GM23338 (cell line): ENCODE data around the gene COMP. TPM values are rescaled to one million over a fixed set of nuclear protein-coding genes. Genes with fewer than 3 reads are reported as not detected.

ENCODE experiments used
- ATAC-seq: fragments of 200-7000 bp; cut with Tn5 transposase; 3 replicates; pipeline ENCODE4 v1.9.1; 2020
- DNase-seq: peaks from one replicate; pipeline ENCODE4 v3.0.0-alpha.2; 2015; ENCODE audit warnings: low spot score
- H2AFZ ChIP-seq: fragments of 200-600 bp; sonication (generic); 2 replicates; pipeline ENCODE4 v1.8.0; 2016; ENCODE audit warnings: antibody characterized with exemption, mild to moderate bottlenecking, moderate library complexity
- H3F3A ChIP-seq: fragments of 200-600 bp; sonication (generic); replicated peaks from 2 replicates; pipeline ENCODE4 v1.8.0; 2017; ENCODE audit warnings: antibody characterized with exemption, mixed run types, low read depth
- H3K27ac ChIP-seq: fragments of 200-600 bp; sonication (generic); 2 replicates; pipeline ENCODE4 v1.6.1; 2016; ENCODE audit warnings: low read depth
- H3K27me3 ChIP-seq: fragments of 200-600 bp; sonication (generic); 2 replicates; pipeline ENCODE4 v1.8.0; 2016; ENCODE audit warnings: mild to moderate bottlenecking, mixed run types, moderate library complexity; ENCODE audit not compliant: insufficient read depth
- H3K36me3 ChIP-seq: fragments of 200-600 bp; sonication (generic); 2 replicates; pipeline ENCODE4 v1.8.0; 2016; ENCODE audit warnings: mild to moderate bottlenecking; ENCODE audit not compliant: insufficient read depth
- H3K4me1 ChIP-seq: fragments of 200-600 bp; sonication (generic); 2 replicates; pipeline ENCODE4 v1.8.0; 2016; ENCODE audit warnings: mild to moderate bottlenecking, moderate library complexity; ENCODE audit not compliant: insufficient read depth
- H3K4me2 ChIP-seq: fragments of 200-600 bp; sonication (generic); 2 replicates; pipeline ENCODE4 v1.7.1; 2017; ENCODE audit warnings: mixed run types
- H3K4me3 ChIP-seq: fragments of 200-600 bp; sonication (generic); 2 replicates; pipeline ENCODE4 v1.6.1; 2016; ENCODE audit warnings: mixed run types
- H3K79me2 ChIP-seq: fragments of 200-600 bp; sonication (generic); replicated peaks from 2 replicates; pipeline ENCODE4 v1.8.0; 2017; ENCODE audit warnings: mild to moderate bottlenecking; ENCODE audit not compliant: insufficient read depth
- H3K9me2 ChIP-seq: fragments of 200-600 bp; sonication (generic); 2 replicates; pipeline ENCODE4 v1.8.0; 2017; ENCODE audit not compliant: insufficient read depth
- H4K20me1 ChIP-seq: fragments of 200-600 bp; sonication (generic); replicated peaks from 2 replicates; pipeline ENCODE4 v1.8.0; 2017; ENCODE audit warnings: mild to moderate bottlenecking; ENCODE audit not compliant: insufficient read depth
- H3K27ac Mint-ChIP-seq: 2 replicates; pipeline ENCODE4 v1.8.0; 2020; ENCODE audit warnings: inconsistent platforms, mild to moderate bottlenecking, moderate library complexity, mixed read lengths
- H3K27me3 Mint-ChIP-seq: 3 replicates; pipeline ENCODE4 v1.8.0; 2022; ENCODE audit warnings: low read depth, mild to moderate bottlenecking, moderate library complexity, mixed read lengths, inconsistent platforms; ENCODE audit not compliant: insufficient read depth, poor library complexity
- H3K36me3 Mint-ChIP-seq: 3 replicates; pipeline ENCODE4 v1.8.0; 2021; ENCODE audit warnings: low read depth, mild to moderate bottlenecking, inconsistent platforms, moderate library complexity, mixed read lengths
- H3K4me1 Mint-ChIP-seq: 3 replicates; pipeline ENCODE4 v1.8.0; 2020; ENCODE audit warnings: mild to moderate bottlenecking, inconsistent platforms, mixed read lengths
- H3K4me3 Mint-ChIP-seq: 3 replicates; pipeline ENCODE4 v1.8.0; 2021; ENCODE audit warnings: moderate library complexity, mild to moderate bottlenecking, inconsistent platforms, mixed read lengths
- H3K9me3 Mint-ChIP-seq: 3 replicates; pipeline ENCODE4 v1.8.0; 2020; ENCODE audit warnings: moderate library complexity, mild to moderate bottlenecking, inconsistent platforms, mixed read lengths
- EZH2 ChIP-seq: fragments of 200-600 bp; sonication (generic); IDR thresholded peaks from one replicate; pipeline ENCODE4 v1.8.0; 2017; ENCODE audit warnings: antibody characterized with exemption, mild to moderate bottlenecking, low read depth; ENCODE audit not compliant: unreplicated experiment
- ZNF114 ChIP-seq: fragments of 250-450 bp; sonication (Bioruptor Pico); IDR thresholded peaks from 2 replicates; pipeline ENCODE4 v1.5.0; 2020; ENCODE audit warnings: mild to moderate bottlenecking, moderate library complexity
- ZNF462 ChIP-seq: fragments of 250-450 bp; sonication (Bioruptor Pico); IDR thresholded peaks from 2 replicates; pipeline ENCODE4 v1.5.0; 2020; ENCODE audit warnings: mild to moderate bottlenecking, moderate library complexity
- long read RNA-seq: library from polyadenylated mRNA; unstranded; transcript quantifications from one replicate; pipeline ENCODE4 v2.0.0, GENCODE V29; 2020; ENCODE audit not compliant: unreplicated experiment
- polyA plus RNA-seq: library from polyadenylated mRNA; unstranded; fragments of >200 nt; fragmentation: Nextera tagmentation; extraction: Ambion mirVana; gene quantifications from 2 replicates; pipeline ENCODE4 v1.2.1, GENCODE V29; 2016
- total RNA-seq: library from RNA; depleted of rRNA; stranded (reverse); fragments of >200 nt; shearing (Covaris generic); gene quantifications from 2 replicates; pipeline ENCODE4 v1.2.3, GENCODE V29; 2014; rRNA removed

Gene COMP
- 0.63 TPM in 1 of 2 replicates, not detected in the other for total RNA-seq
- polyA plus RNA-seq: 0.31 and 0.58 TPM in 2 replicates
- long read RNA-seq: 0 reads

- Histone ChIP-seq H3K27ac (no peak within 1 kb of the TSS), H3K79me2 (no peaks in the 10 kb centered on the region), H4K20me1 (peaks cover 11% of the 10 kb centered on the region), H3K36me3 (no peaks in the 10 kb centered on the region), H3F3A (0 out of 2 replicates have a peak, but pooled peaks cover 6% of the 10 kb centered on the region), H3K4me3 (peak within 1 kb of the TSS; percentile 67), H3K27me3 (peaks cover 100% of the 10 kb centered on the region), H2AFZ (peak within 1 kb of the TSS; percentile 99), H3K4me2 (peak within 1 kb of the TSS; percentile 87), H3K9me2 (no peaks in the 10 kb centered on the region), H3K4me1 (peaks cover 9% of the 10 kb centered on the region; the same call in 1 of the 2 replicates)
- Mint-ChIP-seq H3K9me3 (peaks cover 7% of the 10 kb centered on the region), H3K4me1 (peaks cover 16% of the 10 kb centered on the region), H3K4me3 (peak within 1 kb of the TSS; percentile 74), H3K27ac (no peak within 1 kb of the TSS), H3K27me3 (peaks cover 93% of the 10 kb centered on the region), H3K36me3 (no peaks in the 10 kb centered on the region; the same call in 2 of the 3 replicates)
- TF ChIP-seq ZNF114 (CRISPR knock-in tag) (no peak), ZNF462 (CRISPR knock-in tag) (no peak), EZH2 (peak; percentile 97)
- ATAC-seq (peak; percentile 1; the same call in 2 of the 3 replicates), DNase-seq (peak; percentile 56)
These were observed at the start of gene COMP for GRCh38 chr19:18790566-18791314. COMP (minus strand) TSS chr19:18791305; CDS start chr19:18791269, 36 bp downstream.
